Measurements from ENCODE around the gene TSNAX.
A peak's percentile ranks its signal among the peaks of the same experiment; 100 is the strongest.

The TSNAX gene

DNA sequence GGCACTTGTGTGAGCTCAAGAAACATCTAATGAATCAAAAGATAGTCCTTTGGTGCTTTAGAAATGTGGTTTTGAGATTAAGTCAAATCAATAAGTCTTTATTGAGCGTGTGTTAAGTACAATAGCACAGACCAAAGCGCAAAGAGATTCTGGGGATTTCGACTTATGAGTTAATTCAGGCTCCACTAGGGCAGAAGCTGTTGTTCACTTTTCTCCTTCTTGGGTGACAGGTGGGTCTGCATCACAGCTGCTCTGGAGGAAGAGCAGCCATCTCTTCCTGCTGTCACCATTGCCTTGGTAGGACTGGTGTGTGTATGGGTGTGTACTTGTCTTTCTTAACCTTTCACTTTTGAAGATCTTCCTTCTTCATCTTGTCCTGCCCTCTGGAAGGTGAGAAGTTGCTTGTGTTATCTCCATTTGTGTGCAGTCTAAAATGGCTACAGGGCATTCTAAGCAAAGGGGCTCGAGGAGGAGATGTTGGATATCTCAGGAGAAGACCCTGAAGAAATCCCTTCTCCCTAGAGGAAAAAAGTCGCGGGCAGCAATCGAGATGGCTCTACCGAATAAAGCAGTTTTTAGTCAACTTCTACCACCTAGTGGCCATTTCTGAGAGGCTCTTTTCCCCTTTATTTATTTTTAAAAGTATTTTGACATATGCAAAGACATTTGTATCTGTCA is 75.3 kb downstream of the TSNAX start:
- peak; percentile 74 to 76 for DNase-seq

GRCh38 chr1:231604276-231604621 is 75.8 kb downstream of the TSNAX start:
- no peak for DNase-seq

DNA sequence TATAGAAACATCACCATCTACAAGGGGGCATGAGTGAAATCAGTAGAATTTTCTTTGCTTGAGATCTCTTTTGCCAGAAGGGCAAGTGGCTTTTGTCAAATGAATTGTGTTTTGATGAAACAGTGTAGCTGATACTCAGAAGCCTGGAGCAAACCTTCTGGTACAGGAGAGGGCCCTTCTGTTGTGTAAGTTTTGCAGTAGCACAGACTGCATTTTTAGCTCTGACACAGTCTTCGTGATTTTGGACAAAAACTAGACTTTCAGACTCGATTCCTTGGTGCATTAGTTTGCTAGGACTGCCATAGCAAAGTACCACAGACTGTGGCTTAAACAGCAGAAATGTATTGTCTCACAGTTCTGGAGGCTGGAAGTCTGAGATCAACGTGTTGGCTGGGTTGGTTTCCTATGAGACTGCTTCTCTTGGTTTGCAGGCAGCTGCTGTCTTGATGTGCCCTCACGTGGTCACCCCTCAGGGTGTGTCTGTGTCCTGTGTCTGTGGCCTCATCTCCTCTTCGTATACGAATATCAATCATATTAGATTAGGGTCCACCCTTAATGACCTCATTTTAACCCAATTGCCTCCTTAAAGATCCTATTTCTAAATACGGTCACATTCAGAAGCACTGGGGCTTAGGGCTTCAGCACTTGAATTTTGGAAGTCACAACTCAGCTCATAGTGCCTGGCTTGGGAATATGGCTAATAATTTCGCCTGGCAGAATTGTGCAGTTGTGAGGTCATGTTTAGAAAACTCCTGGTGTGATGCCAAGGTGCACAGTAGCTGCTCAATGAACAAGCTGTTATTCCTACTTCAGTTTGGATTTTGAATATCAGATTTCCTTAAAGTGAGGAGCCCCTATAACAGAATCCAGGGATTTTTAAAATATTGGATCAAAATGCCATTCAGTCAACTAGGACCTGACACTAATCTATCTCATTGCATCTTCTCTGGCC is 77.0 kb downstream of the TSNAX start:
- DNase-seq = no peak

GRCh38 chr1:231606712-231607111 is 78.2 kb downstream of the TSNAX start:
- no peak for DNase-seq

- DNase-seq = no peak
Measured at GRCh38 chr1:231610388-231610787, 81.9 kb downstream of the TSNAX start.

- no peak for DNase-seq
Measured at GRCh38 chr1:231611111-231611510, 82.6 kb downstream of the TSNAX start.

- DNase-seq = no peak
Measured at GRCh38 chr1:231611851-231612250, 83.4 kb downstream of the TSNAX start.

DNA sequence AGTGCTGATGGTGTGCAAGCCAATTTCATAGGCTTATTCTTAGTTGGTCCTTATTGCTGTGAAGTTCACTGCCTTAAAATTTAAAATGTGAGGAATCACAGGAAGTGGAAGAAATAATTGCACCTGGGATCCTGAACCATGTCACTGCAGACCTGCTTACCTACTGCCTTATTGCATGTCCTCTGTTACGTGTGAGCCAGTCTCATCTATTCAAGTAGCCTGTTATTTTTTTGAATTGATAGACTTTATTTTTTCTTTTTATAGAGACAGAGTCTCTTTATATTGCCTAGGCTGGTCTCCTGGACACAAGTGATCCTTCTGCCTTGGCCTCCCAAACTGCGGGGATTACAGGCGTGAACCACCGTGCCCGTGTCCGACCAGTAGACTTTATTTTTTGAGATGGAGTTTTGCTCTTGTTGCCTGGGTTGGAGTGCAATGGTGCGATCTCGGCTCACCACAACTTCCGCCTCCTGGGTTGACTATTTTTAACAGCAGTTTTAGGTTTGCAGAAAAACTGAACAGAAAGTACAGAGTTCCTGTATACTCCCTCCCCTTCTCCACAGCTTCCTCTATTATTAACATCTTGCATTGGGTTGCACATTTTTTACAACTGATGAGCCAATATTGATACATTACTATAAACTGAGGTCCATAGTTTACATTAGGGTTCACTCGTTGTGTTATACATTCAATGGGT is 84.1 kb downstream of the TSNAX start:
- no peak for DNase-seq

- no peak for DNase-seq
Measured at GRCh38 chr1:231613419-231614349, 85.2 kb downstream of the TSNAX start.
